Dendritic cell treated with granulocyte-macrophage colony-stimulating factor and Interleukin-4, amounts not matched to agents 40 ng/mL and 50 ng/mL, for 4 days (primary cell): ENCODE data around the gene SLC25A51.
"Not testable (repeated sequence)": the region's sequence is repeated elsewhere in the genome, so short reads cannot be mapped to it uniquely, and the experiment has no call there.

Source experiments
- H3K27ac Mint-ChIP-seq: one replicate; pipeline ENCODE4 v1.8.0; 2022; ENCODE audit warnings: mild to moderate bottlenecking, mixed read lengths
- H3K27me3 Mint-ChIP-seq: one replicate; pipeline ENCODE4 v1.8.0; 2022; ENCODE audit warnings: mild to moderate bottlenecking, mixed read lengths
- H3K36me3 Mint-ChIP-seq: one replicate; pipeline ENCODE4 v1.8.0; 2022; ENCODE audit warnings: low read depth, mixed read lengths
- H3K4me1 Mint-ChIP-seq: one replicate; pipeline ENCODE4 v1.8.0; 2022; ENCODE audit warnings: low read depth, mixed read lengths
- H3K4me3 Mint-ChIP-seq: one replicate; pipeline ENCODE4 v1.8.0; 2022; ENCODE audit warnings: mild to moderate bottlenecking, moderate library complexity, mixed read lengths
- H3K9me3 Mint-ChIP-seq: one replicate; pipeline ENCODE4 v1.8.0; 2022; ENCODE audit warnings: mixed read lengths
- intact Hi-C: fragments of 100-400 bp; cut with micrococcal nuclease; formaldehyde crosslinking; loops from one replicate; pipeline ENCODE4 v1.15.0; 2022

The SLC25A51 gene

GRCh38 chr9:37911271-37911681 lies 7.3 kb upstream of the SLC25A51 start:
- Mint-ChIP-seq H3K4me1 (peaks cover 42% of the 10 kb centered on the region), H3K36me3 (peaks cover 8% of the 10 kb centered on the region), H3K27ac (peak overlapping the region; percentile 39), H3K27me3 (no peaks in the 10 kb centered on the region), H3K9me3 (no peaks in the 10 kb centered on the region), H3K4me3 (no peak overlapping the region)
- intact Hi-C loops, result loop anchor here (5.0 to 10.0 kb wide), 2 partner anchors 164 to 354 kb away; no protein-coding TSS in a partner anchor

- H3K4me1 Mint-ChIP-seq, result peaks cover 42% of the 10 kb centered on the region
- H3K36me3 Mint-ChIP-seq, result no peaks in the 10 kb centered on the region
- H3K9me3 Mint-ChIP-seq, result no peaks in the 10 kb centered on the region
- no peak overlapping the region for H3K4me3 Mint-ChIP-seq
- no peak overlapping the region for H3K27ac Mint-ChIP-seq
- no peaks in the 10 kb centered on the region for H3K27me3 Mint-ChIP-seq
- intact Hi-C loops, result loop anchor here (5.0 to 10.0 kb wide), 2 partner anchors 163 to 355 kb away; no protein-coding TSS in a partner anchor
These were observed 6.3 kb upstream of the SLC25A51 start for GRCh38 chr9:37910271-37910670.

GRCh38 chr9:37909836-37910235 lies 5.9 kb upstream of the SLC25A51 start:
- intact Hi-C loops, result loop anchor here (5.0 to 10.0 kb wide), 3 partner anchors 163 to 485 kb away; partner anchors contain the start of gene ALDH1B1

DNA sequence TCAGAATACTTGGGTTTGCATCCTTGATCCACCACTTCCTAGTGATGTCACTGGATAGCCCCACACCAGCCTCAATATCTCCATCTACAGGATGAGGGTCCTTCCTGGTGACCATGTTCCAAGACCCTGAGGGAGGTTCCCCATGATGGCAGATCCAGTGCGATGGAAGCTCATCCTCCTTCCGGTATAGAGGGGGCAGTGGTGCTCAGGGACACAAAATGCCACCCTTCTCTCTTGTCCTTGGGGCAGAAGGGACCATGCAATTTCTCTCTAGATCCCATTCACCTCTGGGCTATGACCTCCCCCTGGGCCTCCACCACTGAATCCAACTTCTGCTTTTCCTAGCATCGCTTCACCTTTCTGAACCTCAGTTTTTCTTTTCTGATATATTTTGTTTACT lies 5.4 kb upstream of the SLC25A51 start:
- intact Hi-C loops, result loop anchor here (10.0 kb wide), 1 partner anchor 485 kb away; the partner anchor contains the start of gene ALDH1B1
- no peaks in the 10 kb centered on the region for H3K27me3 Mint-ChIP-seq
- peaks cover 48% of the 10 kb centered on the region for H3K4me1 Mint-ChIP-seq
- H3K4me3 Mint-ChIP-seq, result no peak overlapping the region
- H3K27ac Mint-ChIP-seq, result no peak overlapping the region
- no peaks in the 10 kb centered on the region for H3K36me3 Mint-ChIP-seq
- H3K9me3 Mint-ChIP-seq, result no peaks in the 10 kb centered on the region

More at GRCh38 chr9:37909836-37910235, 5.9 kb upstream of the SLC25A51 start:
- not testable (repeated sequence) for H3K9me3 Mint-ChIP-seq, H3K27me3 Mint-ChIP-seq, H3K27ac Mint-ChIP-seq, H3K4me3 Mint-ChIP-seq, H3K36me3 Mint-ChIP-seq
- H3K4me1 Mint-ChIP-seq, result peaks cover 45% of the 10 kb centered on the region

- Mint-ChIP-seq H3K27me3 (no peaks in the 10 kb centered on the region), H3K9me3 (no peaks in the 10 kb centered on the region), H3K4me1 (peaks cover 42% of the 10 kb centered on the region), H3K4me3 (no peak overlapping the region), H3K36me3 (no peaks in the 10 kb centered on the region), H3K27ac (no peak overlapping the region)
- intact Hi-C loops, result loop anchor here (10.0 kb wide), 1 partner anchor 486 kb away; the partner anchor contains the start of gene ALDH1B1
These were observed 4.8 kb upstream of the SLC25A51 start for GRCh38 chr9:37908698-37909186.

DNA sequence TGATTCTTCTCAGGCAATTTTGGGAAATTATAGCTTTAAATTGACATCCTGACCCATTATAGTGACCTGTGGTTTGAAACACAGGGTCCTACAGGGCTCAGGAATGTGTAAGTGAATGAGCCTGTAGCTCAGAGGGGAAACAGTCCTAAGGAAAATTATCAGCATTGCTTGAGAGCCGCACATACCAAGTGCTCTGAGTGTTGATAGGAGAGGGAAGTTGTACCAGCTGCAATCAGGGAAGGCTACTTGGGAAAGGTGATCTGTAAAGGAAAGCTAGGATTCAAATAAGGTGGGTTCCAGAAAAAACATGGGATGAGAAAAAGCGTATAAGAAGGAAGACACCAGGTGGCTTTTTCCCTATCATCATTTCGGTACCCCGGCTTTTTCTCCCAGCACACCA lies 4.4 kb upstream of the SLC25A51 start:
- Mint-ChIP-seq H3K27me3 (no peaks in the 10 kb centered on the region), H3K36me3 (no peaks in the 10 kb centered on the region), H3K4me3 (no peak overlapping the region), H3K27ac (no peak overlapping the region), H3K9me3 (no peaks in the 10 kb centered on the region), H3K4me1 (peaks cover 39% of the 10 kb centered on the region)
- intact Hi-C loops, result loop anchor here (10.0 kb wide), 1 partner anchor 487 kb away; the partner anchor contains the start of gene ALDH1B1

DNA sequence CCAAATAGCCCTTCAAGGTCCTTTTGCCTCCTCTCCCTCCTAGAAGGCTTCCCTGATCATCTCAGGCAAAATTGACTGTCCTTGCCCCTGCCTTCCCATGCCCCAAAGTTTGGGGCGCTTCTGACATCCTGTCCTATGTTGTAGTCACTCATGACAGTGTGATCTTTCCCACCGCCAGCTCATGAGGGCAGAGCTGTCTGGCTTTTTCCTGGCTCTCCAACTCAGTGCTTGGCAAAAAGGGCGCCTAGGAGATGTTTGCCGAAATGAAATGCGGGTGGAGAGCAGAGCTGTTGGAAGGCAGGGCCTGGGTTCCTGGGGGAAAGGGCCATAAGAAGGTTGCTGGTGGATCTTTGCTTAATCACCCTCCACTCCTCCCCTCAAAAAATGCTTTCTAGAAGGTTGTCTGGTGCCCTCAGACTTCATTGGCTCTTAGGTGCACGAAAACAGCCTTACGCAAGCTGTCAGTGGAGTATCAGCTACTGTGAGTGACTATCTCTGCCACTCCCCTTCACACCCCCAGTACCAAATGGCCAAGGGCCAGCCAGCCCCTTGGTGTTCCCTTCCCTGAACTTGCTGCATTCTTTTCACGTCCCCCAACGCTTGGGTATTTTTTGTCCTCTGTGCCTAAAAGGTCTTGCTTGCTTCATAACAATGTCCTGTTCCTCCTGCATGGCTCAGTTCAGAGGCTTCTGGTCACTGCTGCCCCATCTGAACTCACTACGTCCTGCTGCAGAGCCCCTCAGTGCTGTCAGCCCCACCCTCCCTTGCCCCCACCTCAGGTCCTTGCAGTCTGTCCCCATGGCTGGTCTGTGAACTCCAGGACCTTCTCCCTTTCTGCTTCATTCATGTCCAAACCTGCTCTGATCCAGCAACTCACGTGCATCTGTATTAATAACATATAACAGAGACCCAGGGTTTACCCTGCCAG lies 2.6 kb upstream of the SLC25A51 start:
- H3K36me3 Mint-ChIP-seq, result no peaks in the 10 kb centered on the region
- H3K4me3 Mint-ChIP-seq, result no peak overlapping the region
- intact Hi-C loops, result loop anchor here (10.0 kb wide), 1 partner anchor 488 kb away; the partner anchor contains the start of gene ALDH1B1
- H3K4me1 Mint-ChIP-seq, result peaks cover 40% of the 10 kb centered on the region
- H3K27ac Mint-ChIP-seq, result no peak overlapping the region
- no peaks in the 10 kb centered on the region for H3K27me3 Mint-ChIP-seq
- no peaks in the 10 kb centered on the region for H3K9me3 Mint-ChIP-seq

GRCh38 chr9:37905776-37906175 lies 1.8 kb upstream of the SLC25A51 start:
- Mint-ChIP-seq H3K27ac (no peak overlapping the region), H3K4me3 (no peak overlapping the region), H3K9me3 (no peaks in the 10 kb centered on the region), H3K27me3 (no peaks in the 10 kb centered on the region), H3K4me1 (peaks cover 35% of the 10 kb centered on the region), H3K36me3 (peaks cover 7% of the 10 kb centered on the region)
- intact Hi-C loops, result loop anchor here (2.0 to 10.0 kb wide), 3 partner anchors 163 to 489 kb away; partner anchors contain the start of genes ALDH1B1 and SHB

DNA sequence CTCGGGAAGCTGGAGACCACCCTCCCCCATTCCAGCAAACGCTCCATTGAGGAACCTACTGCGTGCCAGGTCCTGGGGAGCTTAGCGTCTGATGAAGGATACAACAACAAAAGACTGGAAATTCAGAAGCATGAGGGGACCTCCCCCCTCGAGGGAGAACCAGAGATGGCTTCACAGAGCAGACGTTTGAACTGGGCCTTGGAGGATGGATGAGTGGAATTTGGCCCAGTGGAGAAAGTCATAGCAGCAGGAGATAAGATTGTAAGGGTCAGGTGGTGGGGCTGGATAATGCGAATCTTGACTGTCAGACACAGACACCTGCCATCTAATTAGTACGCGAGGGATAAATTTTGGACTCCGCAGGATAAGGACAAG lies 1.2 kb upstream of the SLC25A51 start:
- Mint-ChIP-seq H3K27me3 (no peaks in the 10 kb centered on the region), H3K9me3 (no peaks in the 10 kb centered on the region), H3K27ac (peak overlapping the region; percentile 90), H3K4me3 (no peak overlapping the region), H3K36me3 (peaks cover 13% of the 10 kb centered on the region), H3K4me1 (peaks cover 39% of the 10 kb centered on the region)
- intact Hi-C loops, result loop anchor here (2.0 to 10.0 kb wide), 3 partner anchors 164 to 490 kb away; partner anchors contain the start of genes ALDH1B1 and SHB

- intact Hi-C loops, result loop anchor here (2.0 to 10.0 kb wide), 3 partner anchors 164 to 490 kb away; partner anchors contain the start of genes ALDH1B1 and SHB
- peak overlapping the region; percentile 90 for H3K27ac Mint-ChIP-seq
- H3K4me3 Mint-ChIP-seq, result peak overlapping the region; percentile 93
- peaks cover 35% of the 10 kb centered on the region for H3K4me1 Mint-ChIP-seq
- peaks cover 17% of the 10 kb centered on the region for H3K36me3 Mint-ChIP-seq
- H3K27me3 Mint-ChIP-seq, result no peaks in the 10 kb centered on the region
- H3K9me3 Mint-ChIP-seq, result no peaks in the 10 kb centered on the region
These were observed 661 bp upstream of the SLC25A51 start for GRCh38 chr9:37904445-37905130.

DNA sequence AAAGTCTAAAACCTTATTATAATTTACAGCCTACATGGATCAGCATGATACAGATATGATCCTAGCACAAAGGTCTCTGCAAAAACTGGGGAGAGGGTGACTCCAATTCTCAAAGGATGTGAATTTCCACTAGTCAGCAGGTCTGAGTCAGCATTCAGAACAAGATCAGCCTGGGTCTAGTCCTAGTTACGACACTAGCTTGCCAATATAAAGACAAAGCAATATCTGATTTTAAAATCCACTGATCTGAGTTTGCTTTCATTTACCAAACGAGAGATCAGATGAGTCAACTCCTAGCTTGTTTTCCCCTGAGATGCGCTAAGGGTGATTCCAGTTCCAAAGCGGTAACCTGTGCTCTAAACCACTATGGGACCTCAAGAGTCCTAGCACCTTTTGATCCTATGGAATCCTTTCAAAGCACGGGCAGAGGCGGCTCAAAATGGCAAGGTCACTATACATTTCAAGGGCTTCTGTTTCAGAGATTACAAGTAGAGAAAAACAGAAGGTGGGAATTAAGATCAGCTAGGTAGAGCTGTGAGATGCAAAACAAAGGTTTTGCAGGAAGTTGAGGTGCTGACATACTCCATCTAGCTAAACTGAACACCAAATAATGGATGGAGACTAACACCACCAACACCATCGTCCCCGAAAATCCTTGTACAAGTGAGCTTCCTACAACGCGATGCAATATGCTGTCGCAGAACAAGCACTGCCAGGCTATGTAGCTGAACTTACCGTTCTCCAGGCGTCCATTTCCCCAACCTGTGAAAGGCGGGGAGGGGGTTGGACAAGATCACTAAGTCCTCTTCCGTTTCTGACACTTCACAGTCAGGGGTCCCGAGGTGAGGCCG lies 906 bp downstream of the SLC25A51 start:
- intact Hi-C loops, result loop anchor here (10.0 kb wide), 1 partner anchor 492 kb away; the partner anchor contains the start of gene ALDH1B1
- Mint-ChIP-seq H3K27me3 (no peaks in the 10 kb centered on the region), H3K9me3 (no peaks in the 10 kb centered on the region), H3K27ac (peak overlapping the region; percentile 90), H3K36me3 (peaks cover 32% of the 10 kb centered on the region), H3K4me1 (peaks cover 20% of the 10 kb centered on the region), H3K4me3 (peak overlapping the region; percentile 93)

GRCh38 chr9:37902131-37902530 lies 1.8 kb downstream of the SLC25A51 start:
- intact Hi-C loops, result loop anchor here (10.0 kb wide), 1 partner anchor 493 kb away; the partner anchor contains the start of gene ALDH1B1
- Mint-ChIP-seq H3K27ac (no peak overlapping the region), H3K4me3 (no peak overlapping the region), H3K9me3 (no peaks in the 10 kb centered on the region), H3K27me3 (no peaks in the 10 kb centered on the region), H3K36me3 (peaks cover 38% of the 10 kb centered on the region), H3K4me1 (peaks cover 25% of the 10 kb centered on the region)

- no peaks in the 10 kb centered on the region for H3K9me3 Mint-ChIP-seq
- intact Hi-C loops, result no loop called here
- H3K27me3 Mint-ChIP-seq, result no peaks in the 10 kb centered on the region
- peaks cover 18% of the 10 kb centered on the region for H3K4me1 Mint-ChIP-seq
- H3K4me3 Mint-ChIP-seq, result no peak overlapping the region
- H3K36me3 Mint-ChIP-seq, result peaks cover 67% of the 10 kb centered on the region
- no peak overlapping the region for H3K27ac Mint-ChIP-seq
These were observed 4.9 kb downstream of the SLC25A51 start for GRCh38 chr9:37899041-37899440.
